Measurements from ENCODE around the gene FHL2. TPM values are rescaled to one million over a fixed set of nuclear protein-coding genes. Genes with fewer than 3 reads are reported as not detected.

FHL2 gene
- total and polyA plus RNA-seq, 2 donors (not counting 1 experiment from before 2014, with no cell fraction given) = not detected

- no peak for TF ChIP-seq CTCF (IDR thresholded peaks at IDR 0.05)
- TF ChIP-seq EZH2 (IDR thresholded peaks at IDR 0.05; ENCODE audit: borderline replicate concordance, insufficient read depth, low read depth, low read length, poor library complexity, severe bottlenecking) = no peak
- Mint-ChIP-seq H3K27ac (no peak overlapping the region), H3K4me3 (no peak overlapping the region), H3K4me1 (no peaks in the 10 kb centered on the region), H3K9me3 (ENCODE audit: insufficient read depth) (no peaks in the 10 kb centered on the region), H3K27me3 (no peaks in the 10 kb centered on the region)
- no peaks in the 10 kb centered on the region for H4K20me1 ChIP-seq (ENCODE audit: control insufficient read depth, insufficient read depth, low read length, poor library complexity, severe bottlenecking)
- intact Hi-C loops (cut with micrococcal nuclease) = no loop called here
- no peaks in the 10 kb centered on the region for H3K9me3 ChIP-seq (ENCODE audit: control extremely low read depth in 1 of 3, control insufficient read depth in 2 of 3, insufficient read depth in 1 of 3, low read length in 2 of 3)
- H3K27ac ChIP-seq (ENCODE audit: low read length in 2 of 2) = no peak overlapping the region
- H3K36me3 ChIP-seq (replicated peaks in 1 of 2; ENCODE audit: control extremely low read depth in 1 of 2, control insufficient read depth in 1 of 2, extremely low read depth in 1 of 2, insufficient read depth in 2 of 2, low read length in 1 of 2) = no peaks in the 10 kb centered on the region
- no peak for ATAC-seq (ENCODE audit: low read depth)
- ChIA-PET POLR2A (no interaction called here), CTCF (no interaction called here)
- no peak overlapping the region for H3K9ac ChIP-seq (ENCODE audit: low read length)
- H3K4me3 ChIP-seq (ENCODE audit: control extremely low read depth in 1 of 5, extremely low read depth in 1 of 5, insufficient read depth in 1 of 5, low read depth in 2 of 5, low read length in 4 of 5) = no peak overlapping the region
- H3K27me3 ChIP-seq (replicated peaks in 1 of 4; ENCODE audit: control extremely low read depth in 1 of 4, control insufficient read depth in 3 of 4, insufficient read depth in 4 of 4, low read length in 3 of 4) = no peaks in the 10 kb centered on the region
- H2AFZ ChIP-seq (ENCODE audit: insufficient read depth, low read depth, low read length, poor library complexity, severe bottlenecking) = no peak overlapping the region
- no peaks in the 10 kb centered on the region for H3K4me1 ChIP-seq (ENCODE audit: control insufficient read depth in 2 of 2, insufficient read depth in 2 of 2, low read length in 2 of 2)
- no peak overlapping the region for H3K4me2 ChIP-seq (replicated peaks; ENCODE audit: low read depth, low read length, poor library complexity, severe bottlenecking)
- H3K79me2 ChIP-seq (ENCODE audit: control insufficient read depth, insufficient read depth, low read length) = no peaks in the 10 kb centered on the region
- no peak for DNase-seq
- 56% methylated on average over 4 of the region's 9 CpGs for WGBS (ENCODE audit: insufficient coverage)
Measured at GRCh38 chr2:105380432-105381100, 18.3 kb downstream of the FHL2 start.

GRCh38 chr2:105379741-105380186 lies 19.1 kb downstream of the FHL2 start:
- ATAC-seq (ENCODE audit: low read depth) = no peak
- Histone ChIP-seq H3K9me3 (ENCODE audit: control extremely low read depth in 1 of 3, control insufficient read depth in 2 of 3, insufficient read depth in 1 of 3, low read length in 2 of 3) (no peaks in the 10 kb centered on the region), H3K27ac (ENCODE audit: low read length in 2 of 2) (no peak overlapping the region), H3K4me3 (ENCODE audit: control extremely low read depth in 1 of 5, extremely low read depth in 1 of 5, insufficient read depth in 1 of 5, low read depth in 2 of 5, low read length in 4 of 5) (no peak overlapping the region), H3K4me1 (ENCODE audit: control insufficient read depth in 2 of 2, insufficient read depth in 2 of 2, low read length in 2 of 2) (no peaks in the 10 kb centered on the region), H3K79me2 (ENCODE audit: control insufficient read depth, insufficient read depth, low read length) (no peaks in the 10 kb centered on the region), H3K4me2 (replicated peaks; ENCODE audit: low read depth, low read length, poor library complexity, severe bottlenecking) (no peak overlapping the region), H2AFZ (ENCODE audit: insufficient read depth, low read depth, low read length, poor library complexity, severe bottlenecking) (no peak overlapping the region), H3K9ac (ENCODE audit: low read length) (no peak overlapping the region), H4K20me1 (ENCODE audit: control insufficient read depth, insufficient read depth, low read length, poor library complexity, severe bottlenecking) (no peaks in the 10 kb centered on the region), H3K27me3 (replicated peaks in 1 of 4; ENCODE audit: control extremely low read depth in 1 of 4, control insufficient read depth in 3 of 4, insufficient read depth in 4 of 4, low read length in 3 of 4) (no peaks in the 10 kb centered on the region), H3K36me3 (replicated peaks in 1 of 2; ENCODE audit: control extremely low read depth in 1 of 2, control insufficient read depth in 1 of 2, extremely low read depth in 1 of 2, insufficient read depth in 2 of 2, low read length in 1 of 2) (no peaks in the 10 kb centered on the region)
- H3K27ac Mint-ChIP-seq = no peak overlapping the region
- no peak for TF ChIP-seq EZH2 (IDR thresholded peaks at IDR 0.05; ENCODE audit: borderline replicate concordance, insufficient read depth, low read depth, low read length, poor library complexity, severe bottlenecking)
- TF ChIP-seq CTCF (IDR thresholded peaks at IDR 0.05) = no peak
- H3K4me3 Mint-ChIP-seq = no peak overlapping the region
- H3K9me3 Mint-ChIP-seq (ENCODE audit: insufficient read depth) = no peaks in the 10 kb centered on the region
- 100% methylated on average over 2 of the region's 7 CpGs for WGBS (ENCODE audit: insufficient coverage)
- CTCF ChIA-PET = no interaction called here
- DNase-seq = no peak
- no peaks in the 10 kb centered on the region for H3K27me3 Mint-ChIP-seq
- POLR2A ChIA-PET = no interaction called here
- intact Hi-C loops (cut with micrococcal nuclease) = no loop called here
- no peaks in the 10 kb centered on the region for H3K4me1 Mint-ChIP-seq

Measured in B cell (primary cell).